GM23338 (cell line): ENCODE data around the gene MYCL. TPM values are rescaled to one million over a fixed set of nuclear protein-coding genes. Genes with fewer than 3 reads are reported as not detected.

Experiments
- ATAC-seq: fragments of 200-7000 bp; cut with Tn5 transposase; 3 replicates; pipeline ENCODE4 v1.9.1; 2020
- DNase-seq: peaks from one replicate; pipeline ENCODE4 v3.0.0-alpha.2; 2015; ENCODE audit warnings: low spot score
- H2AFZ ChIP-seq: fragments of 200-600 bp; sonication (generic); 2 replicates; pipeline ENCODE4 v1.8.0; 2016; ENCODE audit warnings: antibody characterized with exemption, mild to moderate bottlenecking, moderate library complexity
- H3F3A ChIP-seq: fragments of 200-600 bp; sonication (generic); replicated peaks from 2 replicates; pipeline ENCODE4 v1.8.0; 2017; ENCODE audit warnings: antibody characterized with exemption, mixed run types, low read depth
- H3K27ac ChIP-seq: fragments of 200-600 bp; sonication (generic); 2 replicates; pipeline ENCODE4 v1.6.1; 2016; ENCODE audit warnings: low read depth
- H3K27me3 ChIP-seq: fragments of 200-600 bp; sonication (generic); 2 replicates; pipeline ENCODE4 v1.8.0; 2016; ENCODE audit warnings: mild to moderate bottlenecking, mixed run types, moderate library complexity; ENCODE audit not compliant: insufficient read depth
- H3K36me3 ChIP-seq: fragments of 200-600 bp; sonication (generic); 2 replicates; pipeline ENCODE4 v1.8.0; 2016; ENCODE audit warnings: mild to moderate bottlenecking; ENCODE audit not compliant: insufficient read depth
- H3K4me1 ChIP-seq: fragments of 200-600 bp; sonication (generic); 2 replicates; pipeline ENCODE4 v1.8.0; 2016; ENCODE audit warnings: mild to moderate bottlenecking, moderate library complexity; ENCODE audit not compliant: insufficient read depth
- H3K4me2 ChIP-seq: fragments of 200-600 bp; sonication (generic); 2 replicates; pipeline ENCODE4 v1.7.1; 2017; ENCODE audit warnings: mixed run types
- H3K4me3 ChIP-seq: fragments of 200-600 bp; sonication (generic); 2 replicates; pipeline ENCODE4 v1.6.1; 2016; ENCODE audit warnings: mixed run types
- H3K79me2 ChIP-seq: fragments of 200-600 bp; sonication (generic); replicated peaks from 2 replicates; pipeline ENCODE4 v1.8.0; 2017; ENCODE audit warnings: mild to moderate bottlenecking; ENCODE audit not compliant: insufficient read depth
- H3K9me2 ChIP-seq: fragments of 200-600 bp; sonication (generic); 2 replicates; pipeline ENCODE4 v1.8.0; 2017; ENCODE audit not compliant: insufficient read depth
- H4K20me1 ChIP-seq: fragments of 200-600 bp; sonication (generic); replicated peaks from 2 replicates; pipeline ENCODE4 v1.8.0; 2017; ENCODE audit warnings: mild to moderate bottlenecking; ENCODE audit not compliant: insufficient read depth
- H3K27ac Mint-ChIP-seq: 2 replicates; pipeline ENCODE4 v1.8.0; 2020; ENCODE audit warnings: inconsistent platforms, mild to moderate bottlenecking, moderate library complexity, mixed read lengths
- H3K27me3 Mint-ChIP-seq: 3 replicates; pipeline ENCODE4 v1.8.0; 2022; ENCODE audit warnings: low read depth, mild to moderate bottlenecking, moderate library complexity, mixed read lengths, inconsistent platforms; ENCODE audit not compliant: insufficient read depth, poor library complexity
- H3K36me3 Mint-ChIP-seq: 3 replicates; pipeline ENCODE4 v1.8.0; 2021; ENCODE audit warnings: low read depth, mild to moderate bottlenecking, inconsistent platforms, moderate library complexity, mixed read lengths
- H3K4me1 Mint-ChIP-seq: 3 replicates; pipeline ENCODE4 v1.8.0; 2020; ENCODE audit warnings: mild to moderate bottlenecking, inconsistent platforms, mixed read lengths
- H3K4me3 Mint-ChIP-seq: 3 replicates; pipeline ENCODE4 v1.8.0; 2021; ENCODE audit warnings: moderate library complexity, mild to moderate bottlenecking, inconsistent platforms, mixed read lengths
- H3K9me3 Mint-ChIP-seq: 3 replicates; pipeline ENCODE4 v1.8.0; 2020; ENCODE audit warnings: moderate library complexity, mild to moderate bottlenecking, inconsistent platforms, mixed read lengths
- EZH2 ChIP-seq: fragments of 200-600 bp; sonication (generic); IDR thresholded peaks from one replicate; pipeline ENCODE4 v1.8.0; 2017; ENCODE audit warnings: antibody characterized with exemption, mild to moderate bottlenecking, low read depth; ENCODE audit not compliant: unreplicated experiment
- JUNB ChIP-seq: IDR thresholded peaks from one replicate; pipeline ENCODE4 v1.6.1; 2016; ENCODE audit warnings: antibody characterized with exemption; ENCODE audit not compliant: unreplicated experiment
- NANOG ChIP-seq: IDR thresholded peaks from 2 replicates; pipeline ENCODE4 v1.6.1; 2016; ENCODE audit warnings: antibody characterized with exemption, borderline replicate concordance
- POLR2AphosphoS5 ChIP-seq: IDR thresholded peaks from 2 replicates; pipeline ENCODE4 v1.6.1; 2016; ENCODE audit warnings: antibody characterized with exemption, low read depth
- STAT1 ChIP-seq: IDR thresholded peaks from one replicate; pipeline ENCODE4 v1.6.1; 2016; ENCODE audit warnings: antibody characterized with exemption; ENCODE audit not compliant: unreplicated experiment
- ZNF114 ChIP-seq: fragments of 250-450 bp; sonication (Bioruptor Pico); IDR thresholded peaks from 2 replicates; pipeline ENCODE4 v1.5.0; 2020; ENCODE audit warnings: mild to moderate bottlenecking, moderate library complexity
- ZNF331 ChIP-seq: fragments of 250-450 bp; sonication (Bioruptor Pico); IDR thresholded peaks from 2 replicates; pipeline ENCODE4 v1.5.0; 2020; ENCODE audit warnings: low read depth, mild to moderate bottlenecking, moderate library complexity
- polyA plus RNA-seq: library from polyadenylated mRNA; unstranded; fragments of >200 nt; fragmentation: Nextera tagmentation; extraction: Ambion mirVana; gene quantifications from 2 replicates; pipeline ENCODE4 v1.2.1, GENCODE V29; 2016
- total RNA-seq: library from RNA; depleted of rRNA; stranded (reverse); fragments of >200 nt; shearing (Covaris generic); gene quantifications from 2 replicates; pipeline ENCODE4 v1.2.3, GENCODE V29; 2014
- TF ChIP-seq, protein P1 (sequence below): IDR thresholded peaks from 2 replicates; pipeline ENCODE4 v1.6.1; 2016; ENCODE audit warnings: antibody characterized with exemption
- TF ChIP-seq, protein P2 (sequence below), 2 experiments: fragments of 200-600 bp in 1 of 2; sonication (generic) in 1 of 2; conservative IDR thresholded peaks; 2 replicates each; pipeline versions ENCODE4 v1.5.1 to v1.6.1; 2016 to 2017; ENCODE audit warnings: antibody characterized with exemption in 2 of 2, low read depth in 2 of 2, mild to moderate bottlenecking in 2 of 2, moderate library complexity in 1 of 2
- TF ChIP-seq, protein P3 (sequence below): IDR thresholded peaks from one replicate; pipeline ENCODE4 v1.6.1; 2018; ENCODE audit warnings: antibody characterized with exemption; ENCODE audit not compliant: unreplicated experiment

The MYCL gene
- total and polyA plus RNA-seq, 2 experiments from 2014 or later, result 8.2 to 41.1 TPM

DNA sequence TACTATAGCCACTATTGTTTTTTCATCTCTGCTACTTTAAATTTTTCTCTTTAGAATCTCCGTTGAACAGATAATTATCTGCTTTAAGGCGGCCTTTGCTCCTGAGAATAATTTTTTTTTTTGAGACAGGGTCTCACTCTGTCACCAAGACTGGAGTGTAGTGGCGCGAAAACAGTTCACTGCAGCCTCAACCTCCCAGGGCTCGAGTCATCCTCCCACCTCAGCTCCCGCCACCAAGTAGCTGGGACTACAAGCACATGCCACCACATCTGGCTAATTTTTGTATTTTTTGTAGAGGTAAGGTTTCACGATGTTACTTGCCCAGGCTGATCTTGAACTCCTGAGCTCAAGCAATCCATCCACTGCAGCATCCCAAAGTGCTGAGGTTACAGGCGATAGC lies 47.0 kb downstream of the MYCL start:
- no peak overlapping the region for H3K4me3 Mint-ChIP-seq
- no peak overlapping the region for H3K27ac ChIP-seq
- peaks cover 11% of the 10 kb centered on the region for H3K4me1 ChIP-seq
- no peaks in the 10 kb centered on the region for H3K27me3 Mint-ChIP-seq
- no peak overlapping the region for H3K27ac Mint-ChIP-seq
- no peak overlapping the region for H2AFZ ChIP-seq
- H3K4me1 Mint-ChIP-seq, result peaks cover 11% of the 10 kb centered on the region
- no peak for TF ChIP-seq ZNF331
- no peak for TF ChIP-seq NANOG
- no peak overlapping the region for H3K4me2 ChIP-seq
- no peaks in the 10 kb centered on the region for H3K9me2 ChIP-seq
- H3K79me2 ChIP-seq, result peaks cover 71% of the 10 kb centered on the region
- H3K36me3 Mint-ChIP-seq, result peaks cover 21% of the 10 kb centered on the region
- H3K27me3 ChIP-seq, result no peaks in the 10 kb centered on the region
- no peak overlapping the region for H3K4me3 ChIP-seq
- DNase-seq, result no peak
- H3K36me3 ChIP-seq, result peaks cover 10% of the 10 kb centered on the region; the same call in 1 of the 2 replicates
- H3K9me3 Mint-ChIP-seq, result no peaks in the 10 kb centered on the region
- peaks cover 38% of the 10 kb centered on the region for H4K20me1 ChIP-seq
- no peak for ATAC-seq
- no peaks in the 10 kb centered on the region for H3F3A ChIP-seq

DNA sequence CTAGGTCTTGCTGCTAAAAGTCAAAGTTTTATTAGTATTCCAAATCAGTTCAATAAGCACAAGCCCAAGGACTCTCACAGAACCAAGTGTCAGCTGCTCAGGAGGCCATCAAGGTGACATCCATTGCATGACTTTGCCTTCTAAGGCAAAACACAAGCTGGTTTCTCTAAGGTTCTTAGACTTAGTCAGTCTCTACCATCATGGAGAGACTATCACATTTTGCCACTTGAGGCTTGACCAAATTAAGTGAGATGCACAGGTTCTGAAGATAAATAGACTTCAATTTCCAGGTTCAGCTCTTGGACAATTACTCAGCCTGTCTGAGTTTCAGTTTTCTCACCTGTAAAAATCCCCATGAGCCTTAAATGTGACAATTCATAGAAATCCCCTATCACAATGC lies 47.4 kb downstream of the MYCL start:
- peaks cover 71% of the 10 kb centered on the region for H3K79me2 ChIP-seq
- Mint-ChIP-seq H3K36me3 (peaks cover 22% of the 10 kb centered on the region), H3K9me3 (no peaks in the 10 kb centered on the region), H3K27ac (no peak overlapping the region), H3K4me3 (no peak overlapping the region), H3K4me1 (peaks cover 11% of the 10 kb centered on the region), H3K27me3 (no peaks in the 10 kb centered on the region)
- no peaks in the 10 kb centered on the region for H3F3A ChIP-seq
- no peak for ATAC-seq
- no peaks in the 10 kb centered on the region for H3K27me3 ChIP-seq
- no peak overlapping the region for H3K4me3 ChIP-seq
- DNase-seq, result no peak
- peaks cover 38% of the 10 kb centered on the region for H4K20me1 ChIP-seq
- no peak overlapping the region for H3K27ac ChIP-seq
- peaks cover 10% of the 10 kb centered on the region; the same call in 1 of the 2 replicates for H3K36me3 ChIP-seq
- H3K4me1 ChIP-seq, result peaks cover 11% of the 10 kb centered on the region
- no peak overlapping the region for H2AFZ ChIP-seq
- no peak overlapping the region for H3K4me2 ChIP-seq
- H3K9me2 ChIP-seq, result no peaks in the 10 kb centered on the region
- no peak for TF ChIP-seq JUNB
- no peak for TF ChIP-seq NANOG
- TF ChIP-seq, protein P1, sequence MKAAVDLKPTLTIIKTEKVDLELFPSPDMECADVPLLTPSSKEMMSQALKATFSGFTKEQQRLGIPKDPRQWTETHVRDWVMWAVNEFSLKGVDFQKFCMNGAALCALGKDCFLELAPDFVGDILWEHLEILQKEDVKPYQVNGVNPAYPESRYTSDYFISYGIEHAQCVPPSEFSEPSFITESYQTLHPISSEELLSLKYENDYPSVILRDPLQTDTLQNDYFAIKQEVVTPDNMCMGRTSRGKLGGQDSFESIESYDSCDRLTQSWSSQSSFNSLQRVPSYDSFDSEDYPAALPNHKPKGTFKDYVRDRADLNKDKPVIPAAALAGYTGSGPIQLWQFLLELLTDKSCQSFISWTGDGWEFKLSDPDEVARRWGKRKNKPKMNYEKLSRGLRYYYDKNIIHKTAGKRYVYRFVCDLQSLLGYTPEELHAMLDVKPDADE, result no peak
- no peak for TF ChIP-seq ZNF331
- TF ChIP-seq STAT1, result no peak
- no peak for TF ChIP-seq ZNF114 (CRISPR knock-in tag)
- no peak for TF ChIP-seq POLR2AphosphoS5
- TF ChIP-seq, protein P2, sequence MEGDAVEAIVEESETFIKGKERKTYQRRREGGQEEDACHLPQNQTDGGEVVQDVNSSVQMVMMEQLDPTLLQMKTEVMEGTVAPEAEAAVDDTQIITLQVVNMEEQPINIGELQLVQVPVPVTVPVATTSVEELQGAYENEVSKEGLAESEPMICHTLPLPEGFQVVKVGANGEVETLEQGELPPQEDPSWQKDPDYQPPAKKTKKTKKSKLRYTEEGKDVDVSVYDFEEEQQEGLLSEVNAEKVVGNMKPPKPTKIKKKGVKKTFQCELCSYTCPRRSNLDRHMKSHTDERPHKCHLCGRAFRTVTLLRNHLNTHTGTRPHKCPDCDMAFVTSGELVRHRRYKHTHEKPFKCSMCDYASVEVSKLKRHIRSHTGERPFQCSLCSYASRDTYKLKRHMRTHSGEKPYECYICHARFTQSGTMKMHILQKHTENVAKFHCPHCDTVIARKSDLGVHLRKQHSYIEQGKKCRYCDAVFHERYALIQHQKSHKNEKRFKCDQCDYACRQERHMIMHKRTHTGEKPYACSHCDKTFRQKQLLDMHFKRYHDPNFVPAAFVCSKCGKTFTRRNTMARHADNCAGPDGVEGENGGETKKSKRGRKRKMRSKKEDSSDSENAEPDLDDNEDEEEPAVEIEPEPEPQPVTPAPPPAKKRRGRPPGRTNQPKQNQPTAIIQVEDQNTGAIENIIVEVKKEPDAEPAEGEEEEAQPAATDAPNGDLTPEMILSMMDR (conservative IDR thresholded peaks at IDR 0.05; ENCODE audit: low read depth in 2 of 2), result no peak
- TF ChIP-seq EZH2, result no peak
- TF ChIP-seq, protein P3, sequence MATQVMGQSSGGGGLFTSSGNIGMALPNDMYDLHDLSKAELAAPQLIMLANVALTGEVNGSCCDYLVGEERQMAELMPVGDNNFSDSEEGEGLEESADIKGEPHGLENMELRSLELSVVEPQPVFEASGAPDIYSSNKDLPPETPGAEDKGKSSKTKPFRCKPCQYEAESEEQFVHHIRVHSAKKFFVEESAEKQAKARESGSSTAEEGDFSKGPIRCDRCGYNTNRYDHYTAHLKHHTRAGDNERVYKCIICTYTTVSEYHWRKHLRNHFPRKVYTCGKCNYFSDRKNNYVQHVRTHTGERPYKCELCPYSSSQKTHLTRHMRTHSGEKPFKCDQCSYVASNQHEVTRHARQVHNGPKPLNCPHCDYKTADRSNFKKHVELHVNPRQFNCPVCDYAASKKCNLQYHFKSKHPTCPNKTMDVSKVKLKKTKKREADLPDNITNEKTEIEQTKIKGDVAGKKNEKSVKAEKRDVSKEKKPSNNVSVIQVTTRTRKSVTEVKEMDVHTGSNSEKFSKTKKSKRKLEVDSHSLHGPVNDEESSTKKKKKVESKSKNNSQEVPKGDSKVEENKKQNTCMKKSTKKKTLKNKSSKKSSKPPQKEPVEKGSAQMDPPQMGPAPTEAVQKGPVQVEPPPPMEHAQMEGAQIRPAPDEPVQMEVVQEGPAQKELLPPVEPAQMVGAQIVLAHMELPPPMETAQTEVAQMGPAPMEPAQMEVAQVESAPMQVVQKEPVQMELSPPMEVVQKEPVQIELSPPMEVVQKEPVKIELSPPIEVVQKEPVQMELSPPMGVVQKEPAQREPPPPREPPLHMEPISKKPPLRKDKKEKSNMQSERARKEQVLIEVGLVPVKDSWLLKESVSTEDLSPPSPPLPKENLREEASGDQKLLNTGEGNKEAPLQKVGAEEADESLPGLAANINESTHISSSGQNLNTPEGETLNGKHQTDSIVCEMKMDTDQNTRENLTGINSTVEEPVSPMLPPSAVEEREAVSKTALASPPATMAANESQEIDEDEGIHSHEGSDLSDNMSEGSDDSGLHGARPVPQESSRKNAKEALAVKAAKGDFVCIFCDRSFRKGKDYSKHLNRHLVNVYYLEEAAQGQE, result no peak
